Neural progenitor cell (in vitro differentiated cells): ENCODE data around the gene DOLPP1.

Source experiments
- EZH2 ChIP-seq: fragments of 200-600 bp; sonication (generic); IDR thresholded peaks from 2 replicates; pipeline ENCODE4 v1.6.1; 2017; ENCODE audit warnings: antibody characterized with exemption, mild to moderate bottlenecking, moderate library complexity
- EZH2phosphoT487 ChIP-seq: fragments of 200-600 bp; sonication (generic); IDR thresholded peaks from 2 replicates; pipeline ENCODE4 v1.6.1; 2017; ENCODE audit warnings: antibody characterized with exemption
- TF ChIP-seq, protein P1 (sequence below): fragments of 200-600 bp; sonication (generic); IDR thresholded peaks from 2 replicates; pipeline ENCODE4 v1.5.1; 2017; ENCODE audit warnings: antibody characterized with exemption, mild to moderate bottlenecking

DNA sequence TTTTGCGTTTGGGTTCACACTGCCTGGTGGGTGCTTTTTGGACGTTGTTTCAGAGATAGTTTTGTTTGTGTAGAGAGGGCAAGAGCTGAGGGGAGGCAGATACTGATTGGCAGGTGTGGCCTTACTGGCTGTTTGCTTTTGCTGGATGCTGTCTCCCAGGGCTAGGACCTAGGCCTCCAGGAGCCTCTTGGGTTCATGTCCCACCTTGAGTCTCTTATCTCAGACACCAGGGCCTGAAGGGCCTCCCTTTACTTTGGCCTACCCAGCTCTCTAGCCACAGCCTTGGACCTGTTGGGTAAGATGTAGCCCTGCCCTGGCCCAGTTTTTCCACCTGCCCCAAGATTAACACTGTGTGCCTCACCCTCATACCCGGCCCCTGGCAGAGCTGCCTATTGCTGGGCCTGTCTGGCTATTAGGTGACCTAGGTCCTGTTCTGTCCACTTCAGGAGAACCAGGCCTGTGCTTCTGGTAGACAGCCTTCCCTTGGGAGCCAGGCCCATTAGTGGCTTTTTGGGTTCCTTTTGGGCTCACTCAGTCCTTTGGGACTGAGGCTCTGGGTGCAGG is 43.7 kb downstream of the DOLPP1 start:
- TF ChIP-seq, protein P1, sequence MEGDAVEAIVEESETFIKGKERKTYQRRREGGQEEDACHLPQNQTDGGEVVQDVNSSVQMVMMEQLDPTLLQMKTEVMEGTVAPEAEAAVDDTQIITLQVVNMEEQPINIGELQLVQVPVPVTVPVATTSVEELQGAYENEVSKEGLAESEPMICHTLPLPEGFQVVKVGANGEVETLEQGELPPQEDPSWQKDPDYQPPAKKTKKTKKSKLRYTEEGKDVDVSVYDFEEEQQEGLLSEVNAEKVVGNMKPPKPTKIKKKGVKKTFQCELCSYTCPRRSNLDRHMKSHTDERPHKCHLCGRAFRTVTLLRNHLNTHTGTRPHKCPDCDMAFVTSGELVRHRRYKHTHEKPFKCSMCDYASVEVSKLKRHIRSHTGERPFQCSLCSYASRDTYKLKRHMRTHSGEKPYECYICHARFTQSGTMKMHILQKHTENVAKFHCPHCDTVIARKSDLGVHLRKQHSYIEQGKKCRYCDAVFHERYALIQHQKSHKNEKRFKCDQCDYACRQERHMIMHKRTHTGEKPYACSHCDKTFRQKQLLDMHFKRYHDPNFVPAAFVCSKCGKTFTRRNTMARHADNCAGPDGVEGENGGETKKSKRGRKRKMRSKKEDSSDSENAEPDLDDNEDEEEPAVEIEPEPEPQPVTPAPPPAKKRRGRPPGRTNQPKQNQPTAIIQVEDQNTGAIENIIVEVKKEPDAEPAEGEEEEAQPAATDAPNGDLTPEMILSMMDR, result no peak
- no peak for TF ChIP-seq EZH2phosphoT487
- TF ChIP-seq EZH2, result no peak
